Stimulated activated CD4-positive, alpha-beta T cell treated with anti-CD3 and anti-CD28 coated beads, TNF-alpha, amount 100 ng/mL, for 48 hours (primary cell): ENCODE measurements around the gene NOTCH1.
A peak's percentile ranks its signal among the peaks of the same experiment; 100 is the strongest.

ENCODE experiments used
- DNase-seq, 3 donors: peaks; one replicate each; pipeline ENCODE4 v3.0.0-alpha.2; 2020; ENCODE audit warnings: low read depth in 3 of 3

Gene NOTCH1

DNA sequence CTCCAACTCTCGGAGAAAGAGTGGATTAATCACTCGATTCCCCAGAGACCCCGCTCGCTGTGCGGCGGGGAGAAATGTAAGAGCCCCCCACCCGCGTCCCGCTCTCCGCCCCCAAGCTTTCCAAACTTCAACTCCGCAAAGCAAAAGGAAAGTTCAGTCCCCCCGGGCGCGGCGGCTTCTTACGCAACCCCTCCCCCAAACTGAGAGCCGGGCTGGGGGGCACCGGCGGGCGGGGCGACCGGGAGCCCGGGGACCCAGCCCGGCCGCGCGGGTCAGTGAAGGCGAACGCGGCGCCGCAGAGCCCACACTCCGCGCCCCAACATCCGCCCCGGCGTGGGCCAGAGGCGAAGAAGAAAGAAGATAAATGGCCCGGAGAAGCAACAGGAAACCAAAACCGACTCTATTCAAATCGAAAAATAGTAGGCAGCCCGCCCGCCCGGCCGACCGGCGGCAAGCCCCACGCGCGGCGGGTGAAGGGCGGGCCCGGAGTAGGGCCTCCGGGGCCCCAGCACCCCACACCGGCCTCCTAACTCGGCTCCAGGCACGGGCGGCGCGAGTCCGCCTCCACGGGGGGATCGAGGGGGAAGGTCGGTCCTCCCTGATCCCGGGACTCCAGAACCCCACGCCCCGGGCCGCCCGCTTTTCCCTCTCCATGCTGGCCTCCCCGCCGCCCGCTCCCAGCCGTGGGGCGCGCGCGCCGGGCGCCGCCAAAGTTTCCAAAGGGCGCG lies 720 bp downstream of the NOTCH1 start:
- peak in 2 of 3 donors; percentile 34 to 52 for DNase-seq

DNA sequence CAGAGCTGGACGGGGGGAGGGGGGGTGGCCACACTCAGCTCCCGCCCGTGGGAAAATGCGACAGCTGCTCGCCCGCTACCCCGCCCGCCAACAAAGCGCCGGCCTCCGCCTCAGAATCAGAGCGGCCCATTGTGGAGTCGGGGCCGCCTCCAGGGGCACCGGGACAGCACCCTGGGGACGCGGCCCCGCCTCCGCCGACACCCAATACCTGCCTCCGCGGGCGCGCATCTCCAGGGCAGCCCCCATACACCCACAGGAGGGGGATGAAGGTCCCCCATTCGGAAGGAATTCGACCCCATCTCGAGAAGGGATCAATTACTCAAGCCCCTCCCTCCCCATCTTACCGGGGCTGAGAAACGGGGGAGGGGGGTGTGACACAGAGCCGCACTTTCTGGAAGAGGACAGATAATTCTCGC lies 1.3 kb downstream of the NOTCH1 start:
- DNase-seq = peak in 2 of 3 donors; percentile 26 to 65

DNA sequence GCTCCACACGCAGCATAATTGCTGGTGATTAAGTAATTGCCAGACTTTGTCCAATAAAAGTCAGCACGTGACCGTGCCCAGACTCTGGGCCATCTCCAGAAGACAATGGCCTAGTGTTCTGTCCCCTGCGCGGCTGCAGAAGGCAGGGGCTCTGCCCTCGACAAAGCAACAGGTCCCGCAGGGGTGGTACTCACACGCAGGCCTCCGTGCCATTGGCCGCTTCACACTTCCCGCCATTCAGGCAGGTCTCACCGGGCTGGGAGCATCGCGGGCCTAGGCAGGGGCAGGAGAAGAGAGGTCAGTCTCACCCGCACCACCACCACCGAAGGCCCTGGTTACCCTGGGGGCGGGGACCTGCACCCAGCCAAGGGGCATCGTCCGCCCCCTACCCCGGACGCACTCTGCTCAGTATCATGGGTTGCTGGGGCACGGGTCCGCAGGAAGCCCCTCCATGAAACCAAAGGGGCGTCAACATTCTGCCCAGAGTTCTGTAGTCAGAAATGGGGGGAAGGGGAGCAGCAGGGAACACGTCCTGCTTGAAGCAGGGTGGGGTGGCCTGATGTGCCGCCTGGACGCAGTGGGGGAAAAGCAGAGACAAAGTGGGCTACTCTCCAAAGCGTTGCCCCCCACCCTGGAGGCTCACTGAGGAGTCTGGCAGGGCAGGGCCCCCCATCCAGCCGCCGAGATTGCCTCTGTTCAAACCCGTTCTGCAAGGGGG lies 1.9 kb downstream of the NOTCH1 start:
- no peak for DNase-seq

DNA sequence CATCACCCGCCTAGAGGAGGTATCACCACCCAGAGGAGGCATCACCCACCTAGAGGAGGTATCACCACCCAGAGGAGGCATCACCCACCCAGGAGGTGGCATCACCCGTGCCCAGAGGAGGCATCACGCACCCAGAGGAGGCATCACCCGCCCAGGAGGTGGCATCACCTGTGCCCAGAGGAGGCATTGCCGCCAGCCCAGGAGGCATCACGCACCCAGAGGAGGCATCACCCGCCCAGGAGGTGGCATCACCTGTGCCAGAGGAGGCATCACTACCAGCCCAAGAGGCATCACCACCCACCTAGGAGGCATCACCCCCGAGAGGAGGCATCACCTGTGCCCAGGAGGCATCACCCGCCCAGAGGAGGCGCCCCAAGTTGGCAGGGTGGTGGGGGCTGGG lies 2.6 kb downstream of the NOTCH1 start:
- no peak for DNase-seq

DNA sequence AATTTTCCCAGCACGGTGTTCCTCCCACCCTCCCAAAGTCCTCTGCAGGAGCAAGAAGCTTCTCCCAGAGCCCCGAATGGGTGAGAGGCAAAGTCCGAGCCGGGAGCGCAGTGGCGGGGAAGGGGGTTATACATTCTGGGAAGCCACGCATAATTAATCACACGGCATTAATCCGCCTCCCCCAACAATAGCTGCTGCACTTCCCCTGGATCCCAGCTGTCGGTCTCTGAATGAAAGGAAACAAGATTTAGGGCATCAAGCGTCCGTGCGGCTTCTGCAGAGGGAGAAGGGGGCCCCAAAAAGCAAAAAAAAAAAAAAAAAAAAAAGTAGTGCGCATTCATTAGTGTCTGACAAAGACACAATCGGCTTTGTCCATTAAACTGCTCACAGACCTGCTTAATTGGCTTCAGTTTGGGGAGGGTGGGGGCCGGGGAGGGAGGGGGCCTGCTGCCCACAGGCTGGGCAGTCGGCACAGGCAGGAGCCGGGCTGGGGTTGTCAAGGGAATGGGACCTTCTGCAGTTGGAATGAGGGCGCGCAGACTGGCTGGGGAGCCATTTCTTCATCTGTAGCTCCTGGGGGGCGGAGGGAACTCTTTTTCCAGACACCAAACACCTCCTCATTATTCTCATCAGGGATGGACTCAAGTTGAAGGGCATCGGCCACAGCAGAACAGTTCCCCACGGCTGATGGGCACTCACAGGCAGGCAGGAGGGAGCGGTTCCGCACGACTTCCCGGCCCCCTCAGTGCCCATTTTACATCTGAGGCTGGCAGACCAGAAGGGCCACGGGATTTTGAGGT lies 3.4 kb downstream of the NOTCH1 start:
- DNase-seq = no peak

DNA sequence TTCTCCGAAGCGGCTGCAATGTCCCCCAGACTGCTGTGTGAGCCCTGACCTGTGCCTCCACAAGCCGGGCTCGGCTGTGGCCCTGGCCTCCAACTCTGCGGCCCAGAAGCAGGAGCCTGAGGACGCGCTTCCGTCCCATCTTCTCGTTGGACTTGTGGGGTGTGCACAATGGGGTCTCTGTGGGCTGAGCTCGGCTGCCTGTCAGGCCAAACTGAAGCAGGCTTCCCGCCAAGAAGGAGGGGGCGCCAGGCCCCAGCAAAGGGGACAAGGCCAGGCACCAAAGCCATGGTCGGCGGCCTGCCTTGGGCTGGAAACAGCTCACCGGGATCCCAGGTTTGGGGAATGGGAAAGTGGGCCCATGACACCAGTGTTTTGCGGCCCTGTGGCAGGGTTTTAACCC lies 4.1 kb downstream of the NOTCH1 start:
- DNase-seq = no peak

DNA sequence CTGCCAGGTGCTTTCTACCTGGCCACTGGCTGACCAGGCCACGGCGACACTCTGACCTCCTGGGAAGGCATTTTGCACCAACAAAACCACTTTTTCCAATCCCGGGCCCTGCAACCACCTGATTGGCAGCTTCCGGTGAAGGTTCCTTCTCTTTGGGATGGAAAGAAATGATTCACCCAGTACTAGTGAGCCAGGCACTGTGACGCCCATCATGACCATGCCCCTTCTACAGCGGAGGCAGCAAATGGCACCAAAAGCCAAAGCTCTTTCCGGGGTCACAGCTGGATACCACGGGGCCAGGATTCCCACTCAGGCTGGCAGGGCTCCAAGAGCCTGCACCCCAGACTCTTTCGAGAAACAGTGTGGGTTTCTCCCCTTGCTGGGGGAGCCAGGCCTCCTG lies 4.7 kb downstream of the NOTCH1 start:
- no peak for DNase-seq

DNA sequence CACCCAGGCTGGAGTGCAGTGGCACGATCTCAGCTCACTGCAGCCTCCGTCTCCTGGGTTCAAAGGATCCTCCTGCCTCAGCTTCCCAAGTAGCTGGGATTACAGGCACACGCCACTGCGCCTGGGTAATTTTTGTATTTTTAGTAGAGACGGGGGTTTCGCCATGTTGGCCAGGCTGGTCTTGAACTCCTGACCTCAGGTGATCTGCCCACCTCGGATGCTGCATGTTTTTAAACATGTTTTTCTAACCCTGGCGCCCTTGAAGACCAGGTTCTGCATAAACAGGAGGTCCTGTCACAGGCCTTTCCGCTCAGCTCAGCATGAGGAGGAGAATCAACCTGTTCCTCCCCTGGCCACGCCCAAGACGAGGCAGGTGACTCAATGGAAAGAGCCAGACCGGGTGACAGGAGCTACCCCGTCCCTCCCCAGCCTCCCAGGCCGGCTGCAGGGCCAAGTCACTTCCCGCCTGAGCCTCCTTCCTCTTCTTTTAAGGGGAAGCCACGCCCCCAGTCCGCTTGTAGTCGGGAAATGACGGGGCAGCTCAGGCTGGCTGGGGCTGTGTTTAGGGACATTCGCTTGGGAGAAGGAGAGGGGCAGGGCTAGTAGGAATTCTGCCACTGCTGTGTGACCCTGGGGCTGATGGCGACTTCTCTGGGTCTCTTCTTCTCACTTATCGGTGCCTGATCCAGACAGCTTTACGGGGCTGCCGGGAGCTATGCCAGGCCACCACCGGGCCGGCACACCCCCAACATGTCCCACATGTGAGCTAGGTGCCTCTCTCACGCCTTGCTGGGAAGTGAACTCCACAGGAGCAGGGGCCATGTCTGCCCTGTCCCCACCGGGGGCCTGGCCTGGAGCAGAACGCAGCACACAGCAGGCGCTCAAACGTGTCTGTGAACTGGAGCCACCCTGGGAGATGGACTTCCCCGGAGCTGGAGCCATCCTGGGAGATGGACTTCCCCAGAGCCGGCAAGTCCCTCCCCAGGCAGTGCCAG lies 6.1 kb downstream of the NOTCH1 start:
- peak; percentile 91 to 97 (median 96) for DNase-seq

DNA sequence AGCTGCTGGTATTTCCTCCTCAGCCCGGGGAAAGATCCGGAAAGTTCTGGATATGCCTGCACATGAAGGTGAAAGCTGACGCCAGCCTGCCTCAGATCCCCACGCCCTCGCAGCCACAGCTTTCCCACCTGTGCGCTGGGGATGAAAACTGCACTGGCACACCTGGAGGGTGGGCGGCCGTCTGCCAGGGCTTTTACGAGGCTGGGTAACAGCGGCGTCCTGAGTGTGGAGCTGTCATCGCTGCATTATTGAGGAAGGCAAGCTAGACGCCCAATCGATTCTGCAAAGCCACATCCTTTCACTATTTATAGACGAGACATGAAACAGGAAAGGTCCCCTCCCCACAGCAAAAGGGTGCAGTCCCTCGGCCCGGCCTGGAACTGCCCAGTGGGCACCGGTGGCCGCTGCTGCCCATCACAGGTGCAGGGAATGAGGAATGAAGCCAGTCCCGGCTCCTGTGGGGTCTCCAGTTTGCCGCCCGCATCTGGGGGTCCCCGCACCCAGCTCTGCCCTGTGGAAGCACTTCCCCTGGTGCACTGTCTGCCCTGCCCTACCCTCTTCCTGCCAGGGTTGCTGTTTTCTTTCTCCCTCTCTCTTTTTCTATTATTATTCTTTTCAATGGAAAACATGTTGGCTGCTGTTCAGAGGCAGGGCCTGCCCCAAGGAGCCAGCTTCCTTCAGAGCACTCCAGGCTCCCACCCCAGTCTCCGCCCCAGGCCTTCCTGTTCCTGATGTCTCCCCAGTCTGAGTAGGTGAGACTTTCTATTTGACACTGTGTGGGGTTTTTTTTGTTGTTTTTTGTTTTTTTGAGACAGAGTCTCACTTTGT lies 7.0 kb downstream of the NOTCH1 start:
- peak in 2 of 3 donors; percentile 65 to 67 for DNase-seq

DNA sequence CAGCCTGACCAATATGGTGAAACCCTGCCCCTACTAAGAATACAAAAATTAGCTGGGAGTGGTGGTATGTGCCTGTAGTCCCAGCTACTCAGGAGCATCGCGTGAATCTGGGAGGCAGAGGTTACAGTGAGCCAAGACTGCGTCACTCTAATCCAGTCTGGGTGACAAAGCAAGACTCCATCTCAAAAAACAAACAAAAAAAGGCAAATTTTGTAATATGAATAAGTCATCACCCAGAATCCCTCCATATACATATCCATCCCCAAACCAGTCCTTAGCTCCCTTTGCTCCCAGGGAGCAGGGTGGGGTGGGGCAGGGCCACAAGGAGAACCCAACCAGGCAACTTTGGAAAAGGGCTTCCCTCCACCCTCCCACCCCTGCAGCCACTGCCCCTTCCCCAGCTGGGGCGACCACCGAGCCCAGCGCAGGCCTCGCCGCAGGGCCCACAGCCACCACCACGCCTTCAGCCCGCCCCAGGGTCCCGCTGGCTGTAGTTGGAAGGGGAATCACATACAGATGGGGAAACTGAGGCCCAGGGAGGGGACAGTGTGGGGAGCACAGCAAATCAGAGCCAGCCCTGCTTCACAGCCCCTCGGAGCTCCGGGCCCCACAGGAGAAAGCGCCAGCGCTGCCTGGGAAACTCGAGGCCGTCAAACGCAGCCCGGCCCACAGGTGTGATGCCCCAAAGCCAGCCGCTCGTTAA lies 7.8 kb downstream of the NOTCH1 start:
- DNase-seq = no peak

GRCh38 chr9:136537411-136537810 lies 8.4 kb downstream of the NOTCH1 start:
- DNase-seq = no peak

GRCh38 chr9:136536721-136537241 lies 9.1 kb downstream of the NOTCH1 start:
- DNase-seq = no peak

DNA sequence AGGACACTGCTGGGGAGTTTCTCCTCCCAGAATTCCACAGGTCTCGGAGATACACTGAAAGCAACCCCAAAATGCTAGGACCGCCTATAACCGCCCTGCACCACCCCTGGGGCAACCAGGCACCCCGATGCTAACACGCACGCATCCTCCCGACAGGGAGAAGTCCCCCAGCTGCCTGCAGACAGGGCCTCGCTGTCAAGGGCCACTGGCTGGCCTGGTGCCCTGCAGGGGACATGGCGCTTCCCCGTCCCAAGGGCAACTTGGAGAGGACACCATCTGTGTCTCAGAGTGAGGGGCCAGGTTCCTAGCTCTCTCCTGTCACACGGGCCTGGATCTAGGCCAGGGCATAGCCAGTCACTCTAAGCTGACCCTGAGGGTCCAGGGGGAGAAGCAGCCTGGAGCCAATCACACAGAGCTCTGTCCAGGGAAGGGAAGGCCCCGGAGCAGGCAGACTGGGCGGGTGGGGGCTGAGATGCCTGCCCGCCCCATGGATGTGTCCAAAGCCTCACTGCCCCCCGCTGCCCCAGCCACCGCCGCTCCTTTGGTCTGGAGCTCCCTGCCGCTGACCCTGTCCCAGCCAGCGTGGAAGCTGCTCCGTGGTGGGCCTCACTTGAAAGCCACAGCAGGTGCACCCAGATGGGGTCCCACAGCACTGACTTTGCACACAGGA lies 9.7 kb downstream of the NOTCH1 start:
- no peak for DNase-seq

DNA sequence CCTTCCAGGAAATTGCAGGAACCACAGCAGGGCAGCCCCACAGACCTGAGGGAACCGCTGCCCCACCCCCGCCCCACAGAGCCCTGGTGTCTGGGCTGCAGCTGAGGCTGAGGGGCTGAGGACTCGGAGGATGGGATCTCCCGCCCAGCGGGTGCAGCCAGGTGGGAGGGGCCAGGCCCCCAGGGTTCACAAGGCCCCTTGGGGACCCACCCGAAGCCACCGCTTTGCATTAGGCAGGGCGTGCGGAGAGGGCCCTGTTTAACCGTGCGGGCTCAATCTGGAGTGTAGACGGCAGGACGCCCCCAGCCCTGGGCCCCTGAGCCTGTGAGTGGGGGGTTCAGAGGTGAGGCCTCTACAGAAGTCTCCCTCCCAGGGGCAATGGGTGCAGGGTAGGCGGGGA lies 10.8 kb downstream of the NOTCH1 start:
- DNase-seq = no peak

GRCh38 chr9:136534366-136534765 lies 11.5 kb downstream of the NOTCH1 start:
- no peak for DNase-seq

GRCh38 chr9:136533775-136534157 lies 12.1 kb downstream of the NOTCH1 start:
- DNase-seq = peak; percentile 66 to 71 (median 70)

GRCh38 chr9:136532799-136533774 lies 12.8 kb downstream of the NOTCH1 start:
- DNase-seq = peak in 2 of 3 donors; percentile 49 to 67
